ENCODE measurements around the gene HSPA1A.

The HSPA1A gene

GRCh38 chr6:31779908-31780307 lies 35.4 kb upstream of the HSPA1A start:
- no peaks in the 10 kb centered on the region for H4K20me1 ChIP-seq (ENCODE audit: insufficient read depth, low read length, poor library complexity, severe bottlenecking)
- H2AFZ ChIP-seq (ENCODE audit: low read length), result no peak overlapping the region
- H3K4me2 ChIP-seq (ENCODE audit: low read depth, low read length, poor library complexity, severe bottlenecking), result no peak overlapping the region
- peaks cover 46% of the 10 kb centered on the region; the same call in 1 of the 2 replicates for H3K36me3 ChIP-seq (ENCODE audit: insufficient read depth, low read length)
- TF ChIP-seq EZH2phosphoT487 (IDR thresholded peaks at IDR 0.05; ENCODE audit: borderline replicate concordance) (no peak), CTCF (conservative IDR thresholded peaks at IDR 0.05; ENCODE audit: low read length) (no peak)
- no peak overlapping the region for H3K4me3 ChIP-seq (ENCODE audit: low read length, poor library complexity, severe bottlenecking)
- peaks cover 8% of the 10 kb centered on the region for H3K4me1 ChIP-seq (ENCODE audit: insufficient read depth, low read length, poor library complexity, severe bottlenecking)
- H3F3A ChIP-seq (ENCODE audit: low read depth), result no peaks in the 10 kb centered on the region
- no peaks in the 10 kb centered on the region for H3K9me2 ChIP-seq (replicated peaks; ENCODE audit: low read depth, low read length)
- H3K9ac ChIP-seq (ENCODE audit: low read depth, low read length, poor library complexity, severe bottlenecking), result no peak overlapping the region
- H3K9me3 ChIP-seq (ENCODE audit: insufficient read depth, low read depth, low read length), result no peaks in the 10 kb centered on the region
- no peaks in the 10 kb centered on the region for H3K27me3 ChIP-seq (ENCODE audit: insufficient read depth, low read length, poor library complexity, severe bottlenecking)
- H3K79me2 ChIP-seq (ENCODE audit: insufficient read depth, low read length), result no peaks in the 10 kb centered on the region

GRCh38 chr6:31780507-31781243 lies 34.7 kb upstream of the HSPA1A start:
- Histone ChIP-seq H3K4me3 (ENCODE audit: low read length, poor library complexity, severe bottlenecking) (no peak overlapping the region), H2AFZ (ENCODE audit: low read length) (no peak overlapping the region), H3K79me2 (ENCODE audit: insufficient read depth, low read length) (no peaks in the 10 kb centered on the region), H3K4me1 (ENCODE audit: insufficient read depth, low read length, poor library complexity, severe bottlenecking) (peaks cover 8% of the 10 kb centered on the region), H3K9me2 (replicated peaks; ENCODE audit: low read depth, low read length) (no peaks in the 10 kb centered on the region), H3K36me3 (ENCODE audit: insufficient read depth, low read length) (peaks cover 54% of the 10 kb centered on the region; the same call in 1 of the 2 replicates), H3K27me3 (ENCODE audit: insufficient read depth, low read length, poor library complexity, severe bottlenecking) (no peaks in the 10 kb centered on the region), H4K20me1 (ENCODE audit: insufficient read depth, low read length, poor library complexity, severe bottlenecking) (no peaks in the 10 kb centered on the region), H3K9ac (ENCODE audit: low read depth, low read length, poor library complexity, severe bottlenecking) (no peak overlapping the region), H3K9me3 (ENCODE audit: insufficient read depth, low read depth, low read length) (no peaks in the 10 kb centered on the region), H3F3A (ENCODE audit: low read depth) (no peaks in the 10 kb centered on the region), H3K4me2 (ENCODE audit: low read depth, low read length, poor library complexity, severe bottlenecking) (no peak overlapping the region)
- TF ChIP-seq EZH2phosphoT487 (IDR thresholded peaks at IDR 0.05; ENCODE audit: borderline replicate concordance), result no peak
- TF ChIP-seq CTCF (conservative IDR thresholded peaks at IDR 0.05; ENCODE audit: low read length), result no peak

GRCh38 chr6:31781244-31782125 lies 33.9 kb upstream of the HSPA1A start:
- H3K9me3 ChIP-seq (ENCODE audit: insufficient read depth, low read depth, low read length), result no peaks in the 10 kb centered on the region
- H3F3A ChIP-seq (ENCODE audit: low read depth), result no peaks in the 10 kb centered on the region
- H2AFZ ChIP-seq (ENCODE audit: low read length), result no peak overlapping the region
- H3K4me2 ChIP-seq (ENCODE audit: low read depth, low read length, poor library complexity, severe bottlenecking), result no peak overlapping the region
- no peaks in the 10 kb centered on the region for H3K27me3 ChIP-seq (ENCODE audit: insufficient read depth, low read length, poor library complexity, severe bottlenecking)
- H3K9ac ChIP-seq (ENCODE audit: low read depth, low read length, poor library complexity, severe bottlenecking), result no peak overlapping the region
- no peaks in the 10 kb centered on the region for H4K20me1 ChIP-seq (ENCODE audit: insufficient read depth, low read length, poor library complexity, severe bottlenecking)
- H3K9me2 ChIP-seq (replicated peaks; ENCODE audit: low read depth, low read length), result no peaks in the 10 kb centered on the region
- TF ChIP-seq EZH2phosphoT487 (IDR thresholded peaks at IDR 0.05; ENCODE audit: borderline replicate concordance), result no peak
- TF ChIP-seq CTCF (conservative IDR thresholded peaks at IDR 0.05; ENCODE audit: low read length), result no peak
- peaks cover 55% of the 10 kb centered on the region; the same call in 1 of the 2 replicates for H3K36me3 ChIP-seq (ENCODE audit: insufficient read depth, low read length)
- H3K4me3 ChIP-seq (ENCODE audit: low read length, poor library complexity, severe bottlenecking), result no peak overlapping the region
- no peaks in the 10 kb centered on the region for H3K79me2 ChIP-seq (ENCODE audit: insufficient read depth, low read length)
- peaks cover 8% of the 10 kb centered on the region for H3K4me1 ChIP-seq (ENCODE audit: insufficient read depth, low read length, poor library complexity, severe bottlenecking)
